ENCODE measurements around the gene OSBPL10.

Gene OSBPL10

GRCh38 chr3:31858439-31858838 is 122.6 kb downstream of the OSBPL10 start:
- Histone ChIP-seq H2AFZ (ENCODE audit: low read length) (no peak overlapping the region), H4K20me1 (ENCODE audit: insufficient read depth, low read length) (no peaks in the 10 kb centered on the region), H3K36me3 (ENCODE audit: insufficient read depth, low read length) (peaks cover 25% of the 10 kb centered on the region; the same call in 1 of the 2 replicates), H3K4me2 (ENCODE audit: low read length) (peak overlapping the region; percentile 13; the same call in 1 of the 2 replicates), H3K9me2 (ENCODE audit: low read depth, low read length) (no peaks in the 10 kb centered on the region), H3K27me3 (ENCODE audit: insufficient read depth, low read length) (no peaks in the 10 kb centered on the region), H3F3A (ENCODE audit: insufficient read depth, low read length) (no peaks in the 10 kb centered on the region; the same call in 1 of the 2 replicates), H3K9ac (ENCODE audit: low read length) (peak overlapping the region; percentile 37; the same call in 1 of the 2 replicates), H3K4me3 (ENCODE audit: low read depth, low read length, poor library complexity, severe bottlenecking) (no peak overlapping the region), H3K79me2 (ENCODE audit: insufficient read depth, low read length) (peaks cover 27% of the 10 kb centered on the region), H3K4me1 (ENCODE audit: insufficient read depth, low read length, severe bottlenecking) (peaks cover 100% of the 10 kb centered on the region), H3K9me3 (ENCODE audit: low read length) (no peaks in the 10 kb centered on the region), H3K27ac (ENCODE audit: low read depth, low read length, poor library complexity, severe bottlenecking) (peak overlapping the region; percentile 86)
- no peak for TF ChIP-seq EZH2 (IDR thresholded peaks at IDR 0.05; ENCODE audit: borderline replicate concordance, low read length)
- TF ChIP-seq, protein P1, sequence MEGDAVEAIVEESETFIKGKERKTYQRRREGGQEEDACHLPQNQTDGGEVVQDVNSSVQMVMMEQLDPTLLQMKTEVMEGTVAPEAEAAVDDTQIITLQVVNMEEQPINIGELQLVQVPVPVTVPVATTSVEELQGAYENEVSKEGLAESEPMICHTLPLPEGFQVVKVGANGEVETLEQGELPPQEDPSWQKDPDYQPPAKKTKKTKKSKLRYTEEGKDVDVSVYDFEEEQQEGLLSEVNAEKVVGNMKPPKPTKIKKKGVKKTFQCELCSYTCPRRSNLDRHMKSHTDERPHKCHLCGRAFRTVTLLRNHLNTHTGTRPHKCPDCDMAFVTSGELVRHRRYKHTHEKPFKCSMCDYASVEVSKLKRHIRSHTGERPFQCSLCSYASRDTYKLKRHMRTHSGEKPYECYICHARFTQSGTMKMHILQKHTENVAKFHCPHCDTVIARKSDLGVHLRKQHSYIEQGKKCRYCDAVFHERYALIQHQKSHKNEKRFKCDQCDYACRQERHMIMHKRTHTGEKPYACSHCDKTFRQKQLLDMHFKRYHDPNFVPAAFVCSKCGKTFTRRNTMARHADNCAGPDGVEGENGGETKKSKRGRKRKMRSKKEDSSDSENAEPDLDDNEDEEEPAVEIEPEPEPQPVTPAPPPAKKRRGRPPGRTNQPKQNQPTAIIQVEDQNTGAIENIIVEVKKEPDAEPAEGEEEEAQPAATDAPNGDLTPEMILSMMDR (IDR thresholded peaks at IDR 0.05; ENCODE audit: low read length): peak; percentile 70

- no peaks in the 10 kb centered on the region for H3K27me3 ChIP-seq (ENCODE audit: insufficient read depth, low read length)
- H3K79me2 ChIP-seq (ENCODE audit: insufficient read depth, low read length): peaks cover 17% of the 10 kb centered on the region
- H4K20me1 ChIP-seq (ENCODE audit: insufficient read depth, low read length): no peaks in the 10 kb centered on the region
- H2AFZ ChIP-seq (ENCODE audit: low read length): no peak overlapping the region
- H3K4me2 ChIP-seq (ENCODE audit: low read length): peak overlapping the region; percentile 24; the same call in 1 of the 2 replicates
- H3K27ac ChIP-seq (ENCODE audit: low read depth, low read length, poor library complexity, severe bottlenecking): peak overlapping the region; percentile 75
- H3F3A ChIP-seq (ENCODE audit: insufficient read depth, low read length): no peaks in the 10 kb centered on the region
- no peak overlapping the region for H3K9ac ChIP-seq (ENCODE audit: low read length)
- H3K4me1 ChIP-seq (ENCODE audit: insufficient read depth, low read length, severe bottlenecking): peaks cover 100% of the 10 kb centered on the region
- no peak overlapping the region for H3K4me3 ChIP-seq (ENCODE audit: low read depth, low read length, poor library complexity, severe bottlenecking)
- TF ChIP-seq EZH2 (IDR thresholded peaks at IDR 0.05; ENCODE audit: borderline replicate concordance, low read length): no peak
- TF ChIP-seq, protein P1 (IDR thresholded peaks at IDR 0.05; ENCODE audit: low read length): no peak
- no peaks in the 10 kb centered on the region for H3K9me3 ChIP-seq (ENCODE audit: low read length)
- peaks cover 7% of the 10 kb centered on the region; the same call in 1 of the 2 replicates for H3K36me3 ChIP-seq (ENCODE audit: insufficient read depth, low read length)
- no peaks in the 10 kb centered on the region for H3K9me2 ChIP-seq (ENCODE audit: low read depth, low read length)
These were observed 127.5 kb downstream of the OSBPL10 start for GRCh38 chr3:31853580-31853979.

- H3K36me3 ChIP-seq (ENCODE audit: insufficient read depth, low read length): peaks cover 20% of the 10 kb centered on the region; the same call in 1 of the 2 replicates
- no peak overlapping the region for H3K4me3 ChIP-seq (ENCODE audit: low read depth, low read length, poor library complexity, severe bottlenecking)
- H3K4me1 ChIP-seq (ENCODE audit: insufficient read depth, low read length, severe bottlenecking): peaks cover 91% of the 10 kb centered on the region
- H3K27ac ChIP-seq (ENCODE audit: low read depth, low read length, poor library complexity, severe bottlenecking): peak overlapping the region; percentile 75
- no peak overlapping the region; the same call in 1 of the 2 replicates for H3K4me2 ChIP-seq (ENCODE audit: low read length)
- no peaks in the 10 kb centered on the region for H4K20me1 ChIP-seq (ENCODE audit: insufficient read depth, low read length)
- no peaks in the 10 kb centered on the region for H3K9me2 ChIP-seq (ENCODE audit: low read depth, low read length)
- H2AFZ ChIP-seq (ENCODE audit: low read length): no peak overlapping the region
- H3K27me3 ChIP-seq (ENCODE audit: insufficient read depth, low read length): no peaks in the 10 kb centered on the region
- no peaks in the 10 kb centered on the region for H3F3A ChIP-seq (ENCODE audit: insufficient read depth, low read length)
- TF ChIP-seq EZH2 (IDR thresholded peaks at IDR 0.05; ENCODE audit: borderline replicate concordance, low read length): no peak
- TF ChIP-seq, protein P1 (IDR thresholded peaks at IDR 0.05; ENCODE audit: low read length): no peak
- no peaks in the 10 kb centered on the region for H3K9me3 ChIP-seq (ENCODE audit: low read length)
- H3K9ac ChIP-seq (ENCODE audit: low read length): no peak overlapping the region; the same call in 1 of the 2 replicates
- peaks cover 15% of the 10 kb centered on the region; the same call in 1 of the 2 replicates for H3K79me2 ChIP-seq (ENCODE audit: insufficient read depth, low read length)
These were observed 129.8 kb downstream of the OSBPL10 start for GRCh38 chr3:31851278-31851677.

Data from OCI-LY1 (cell line).